Testis (tissue), 2 donors: Measurements from ENCODE around the gene PNLIPRP2.

Experiments used
- CTCF ChIP-seq, 3 experiments: fragments of 450-650 bp in 2 of 3; fragments of 200-600 bp in 1 of 3; sonication (generic) in 1 of 3; IDR thresholded peaks; one replicate each; pipeline ENCODE4 v1.5.1; 2016 to 2019; ENCODE audit warnings: antibody characterized with exemption in 3 of 3, mild to moderate bottlenecking in 2 of 3, moderate library complexity in 1 of 3
- POLR2A ChIP-seq: fragments of 450-650 bp; IDR thresholded peaks from one replicate; pipeline ENCODE4 v1.6.1; 2017; ENCODE audit warnings: antibody characterized with exemption, mild to moderate bottlenecking, moderate library complexity

DNA sequence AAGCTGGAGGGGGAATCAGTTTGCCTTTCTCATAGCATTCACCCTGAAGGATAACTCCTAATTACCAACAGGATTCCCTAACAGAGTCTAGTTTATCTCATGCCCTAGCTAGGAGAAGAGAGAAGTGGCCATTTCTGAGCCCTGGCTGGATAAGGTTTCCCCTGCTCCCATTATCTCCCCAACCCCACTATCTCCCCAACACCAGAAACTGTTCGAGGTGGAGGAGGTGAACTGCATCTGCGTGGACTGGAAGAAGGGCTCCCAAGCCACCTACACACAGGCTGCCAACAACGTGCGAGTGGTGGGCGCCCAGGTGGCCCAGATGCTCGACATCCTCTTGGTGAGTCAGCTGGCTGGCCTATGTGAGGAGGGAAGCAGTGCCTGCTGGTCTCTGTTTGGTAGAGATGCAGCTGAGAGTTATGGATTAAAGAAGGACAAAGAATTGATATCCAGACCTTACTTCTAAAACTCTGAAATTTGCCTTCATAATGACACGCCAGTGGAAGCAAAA, 26.2 kb upstream of the PNLIPRP2 start:
- no peak for TF ChIP-seq POLR2A
- no peak for TF ChIP-seq CTCF (IDR thresholded peaks at IDR 0.05)
